Measurements from ENCODE around the gene TPM2. TPM values are rescaled to one million over a fixed set of nuclear protein-coding genes. Genes with fewer than 3 reads are reported as not detected.

The TPM2 gene
- total RNA-seq, 1 experiment from 2014 or later, result 544 TPM

- POLR2A ChIA-PET, result no interaction called here
Observed at GRCh38 chr9:35703906-35704672, 14.4 kb upstream of the TPM2 start.

DNA sequence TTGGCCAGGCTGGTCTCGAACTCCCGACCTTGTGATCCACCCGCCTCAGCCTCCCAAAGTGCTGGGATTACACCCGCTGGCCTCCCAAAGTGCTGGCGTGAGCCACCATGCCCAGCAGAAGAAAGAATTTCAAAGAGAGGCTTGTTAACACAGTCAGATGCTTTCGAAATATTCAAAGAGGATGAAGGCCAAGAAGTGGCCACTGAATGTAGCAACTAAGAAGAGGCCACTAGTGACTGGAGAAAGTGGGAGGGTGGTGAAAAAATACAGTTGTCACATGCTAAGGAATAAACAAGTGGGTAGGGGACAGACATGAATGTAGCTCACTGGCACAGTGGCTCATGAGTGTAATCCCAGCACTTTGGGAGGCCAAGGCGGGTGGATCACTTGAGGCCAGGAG, 13.0 kb upstream of the TPM2 start:
- CTCF ChIA-PET, result no interaction called here
- BruUV-seq (replicated peaks), result no TSS peak

More at GRCh38 chr9:35703906-35704672, 14.4 kb upstream of the TPM2 start:
- in situ Hi-C loops (cut with HindIII; ENCODE audit: low pct_unique_long_range_greater_than_20kb, low sequenced_read_pairs), result no loop called here
- Histone ChIP-seq H3K27me3 (ENCODE audit: control insufficient read depth, insufficient read depth, low read length) (no peaks in the 10 kb centered on the region), H3K27ac (ENCODE audit: low read length) (no peak overlapping the region), H3K4me3 (ENCODE audit: low read depth in 2 of 2, low read length in 2 of 2) (no peak overlapping the region), H3K36me3 (ENCODE audit: control insufficient read depth, insufficient read depth, low read length) (peaks cover 47% of the 10 kb centered on the region), H3K9me3 (ENCODE audit: control insufficient read depth, insufficient read depth, low read depth, low read length) (no peaks in the 10 kb centered on the region), H3K4me1 (ENCODE audit: control insufficient read depth, insufficient read depth, low read length) (no peaks in the 10 kb centered on the region)
- ATAC-seq (no peak), DNase-seq (ENCODE audit: low read depth, low spot score) (no peak)
- TF ChIP-seq CTCF (IDR thresholded peaks at IDR 0.05) (no peak), SIN3A (IDR thresholded peaks at IDR 0.05; ENCODE audit: borderline replicate concordance, insufficient read depth, low read depth, low read length) (no peak), POLR2AphosphoS5 (IDR thresholded peaks at IDR 0.05; ENCODE audit: low read depth, low read length) (no peak), TCF7L2 (IDR thresholded peaks at IDR 0.05; ENCODE audit: low read depth, low read length) (no peak)
- TF ChIP-seq, protein P1, sequence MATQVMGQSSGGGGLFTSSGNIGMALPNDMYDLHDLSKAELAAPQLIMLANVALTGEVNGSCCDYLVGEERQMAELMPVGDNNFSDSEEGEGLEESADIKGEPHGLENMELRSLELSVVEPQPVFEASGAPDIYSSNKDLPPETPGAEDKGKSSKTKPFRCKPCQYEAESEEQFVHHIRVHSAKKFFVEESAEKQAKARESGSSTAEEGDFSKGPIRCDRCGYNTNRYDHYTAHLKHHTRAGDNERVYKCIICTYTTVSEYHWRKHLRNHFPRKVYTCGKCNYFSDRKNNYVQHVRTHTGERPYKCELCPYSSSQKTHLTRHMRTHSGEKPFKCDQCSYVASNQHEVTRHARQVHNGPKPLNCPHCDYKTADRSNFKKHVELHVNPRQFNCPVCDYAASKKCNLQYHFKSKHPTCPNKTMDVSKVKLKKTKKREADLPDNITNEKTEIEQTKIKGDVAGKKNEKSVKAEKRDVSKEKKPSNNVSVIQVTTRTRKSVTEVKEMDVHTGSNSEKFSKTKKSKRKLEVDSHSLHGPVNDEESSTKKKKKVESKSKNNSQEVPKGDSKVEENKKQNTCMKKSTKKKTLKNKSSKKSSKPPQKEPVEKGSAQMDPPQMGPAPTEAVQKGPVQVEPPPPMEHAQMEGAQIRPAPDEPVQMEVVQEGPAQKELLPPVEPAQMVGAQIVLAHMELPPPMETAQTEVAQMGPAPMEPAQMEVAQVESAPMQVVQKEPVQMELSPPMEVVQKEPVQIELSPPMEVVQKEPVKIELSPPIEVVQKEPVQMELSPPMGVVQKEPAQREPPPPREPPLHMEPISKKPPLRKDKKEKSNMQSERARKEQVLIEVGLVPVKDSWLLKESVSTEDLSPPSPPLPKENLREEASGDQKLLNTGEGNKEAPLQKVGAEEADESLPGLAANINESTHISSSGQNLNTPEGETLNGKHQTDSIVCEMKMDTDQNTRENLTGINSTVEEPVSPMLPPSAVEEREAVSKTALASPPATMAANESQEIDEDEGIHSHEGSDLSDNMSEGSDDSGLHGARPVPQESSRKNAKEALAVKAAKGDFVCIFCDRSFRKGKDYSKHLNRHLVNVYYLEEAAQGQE (IDR thresholded peaks at IDR 0.05; ENCODE audit: insufficient read depth in 1 of 2, low read depth in 2 of 2, low read length in 1 of 2), result no peak
- intact Hi-C loops (cut with micrococcal nuclease; ENCODE audit: unreplicated experiment), result no loop called here
- CTCF ChIA-PET, result interaction anchor here (1.6 kb wide), 1 partner anchor 8 kb away, joined by 17 read pairs; no protein-coding TSS in a partner anchor
- BruUV-seq (replicated peaks), result TSS peak; percentile 59

More for the DNA sequence above, 13.0 kb upstream of the TPM2 start:
- ATAC-seq (no peak), DNase-seq (ENCODE audit: low read depth, low spot score) (no peak)
- H3K27ac ChIP-seq (ENCODE audit: low read length), result no peak overlapping the region
- in situ Hi-C loops (cut with HindIII; ENCODE audit: low pct_unique_long_range_greater_than_20kb, low sequenced_read_pairs), result no loop called here
- no peaks in the 10 kb centered on the region for H3K27me3 ChIP-seq (ENCODE audit: control insufficient read depth, insufficient read depth, low read length)
- H3K9me3 ChIP-seq (ENCODE audit: control insufficient read depth, insufficient read depth, low read depth, low read length), result no peaks in the 10 kb centered on the region
- no peaks in the 10 kb centered on the region for H3K4me1 ChIP-seq (ENCODE audit: control insufficient read depth, insufficient read depth, low read length)
- POLR2A ChIA-PET, result no interaction called here
- TF ChIP-seq SIN3A (IDR thresholded peaks at IDR 0.05; ENCODE audit: borderline replicate concordance, insufficient read depth, low read depth, low read length) (no peak), POLR2AphosphoS5 (IDR thresholded peaks at IDR 0.05; ENCODE audit: low read depth, low read length) (no peak), TCF7L2 (IDR thresholded peaks at IDR 0.05; ENCODE audit: low read depth, low read length) (no peak), CTCF (IDR thresholded peaks at IDR 0.05) (no peak)
- TF ChIP-seq, protein P1 (IDR thresholded peaks at IDR 0.05; ENCODE audit: insufficient read depth in 1 of 2, low read depth in 2 of 2, low read length in 1 of 2), result no peak
- H3K36me3 ChIP-seq (ENCODE audit: control insufficient read depth, insufficient read depth, low read length), result peaks cover 35% of the 10 kb centered on the region
- H3K4me3 ChIP-seq (ENCODE audit: low read depth in 2 of 2, low read length in 2 of 2), result no peak overlapping the region
- intact Hi-C loops (cut with micrococcal nuclease; ENCODE audit: unreplicated experiment), result no loop called here

Measured in Panc1 (cell line).